ENCODE measurements around the gene HMGN1.

HMGN1 gene

DNA sequence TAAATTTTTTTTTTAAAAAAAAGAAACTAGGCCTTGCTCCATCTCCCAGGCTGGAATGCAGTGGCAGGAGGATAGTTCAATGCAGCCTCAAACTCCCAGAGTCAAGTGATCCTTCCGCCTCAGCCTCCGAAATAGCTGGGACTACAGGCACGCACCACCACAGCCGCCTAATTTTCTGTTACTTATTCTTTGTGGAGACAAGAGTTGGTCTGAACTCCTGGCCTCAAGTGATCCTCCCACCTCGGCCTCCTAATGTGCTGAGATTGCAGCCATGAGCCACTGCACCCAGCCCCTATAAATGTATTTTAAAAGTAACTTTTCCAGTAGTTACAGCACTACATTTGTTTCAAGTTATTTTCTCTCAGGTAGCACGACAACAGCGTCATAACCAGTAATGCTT lies 37.7 kb downstream of the HMGN1 start:
- no peak for DNase-seq (ENCODE audit: low read depth in 2 of 3, low spot score in 2 of 3)

GRCh38 chr21:39307466-39307865 lies 41.4 kb downstream of the HMGN1 start:
- DNase-seq (ENCODE audit: low read depth in 2 of 3, low spot score in 2 of 3) = no peak

GRCh38 chr21:39300587-39300986 lies 48.3 kb downstream of the HMGN1 start:
- DNase-seq (ENCODE audit: low read depth in 2 of 3, low spot score in 2 of 3) = no peak

DNA sequence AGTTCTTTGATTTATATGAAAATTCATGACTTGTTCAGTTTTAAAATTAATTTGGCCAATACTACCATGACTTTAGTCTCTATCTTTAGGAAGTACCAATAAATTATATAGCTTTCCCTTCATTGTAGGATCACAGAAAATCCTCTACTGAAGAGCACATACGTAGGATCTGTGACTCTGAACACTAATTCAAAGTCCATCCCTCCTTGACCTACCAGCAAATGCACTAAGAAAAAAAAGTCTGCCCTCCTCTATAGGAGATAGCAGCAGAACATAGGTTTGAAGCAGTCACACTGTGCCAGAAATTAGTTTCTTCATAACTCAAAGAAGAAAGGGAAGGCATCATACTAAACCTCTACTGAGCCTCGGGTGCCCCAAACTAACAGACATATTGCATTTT lies 52.0 kb downstream of the HMGN1 start:
- no peak for DNase-seq (ENCODE audit: low read depth in 2 of 3, low spot score in 2 of 3)
